ENCODE measurements around the gene PEF1.

Gene PEF1

GRCh38 chr1:31667065-31667785 lies 22.5 kb upstream of the PEF1 start:
- DNase-seq (ENCODE audit: low spot score) (peak; percentile 47), ATAC-seq (ENCODE audit: low read depth) (no peak)
- peak overlapping the region; percentile 49 for H3K27ac ChIP-seq (ENCODE audit: poor library complexity, severe bottlenecking)
- no peak for TF ChIP-seq CTCF (IDR thresholded peaks at IDR 0.05; ENCODE audit: poor library complexity, severe bottlenecking)
- H3K4me3 ChIP-seq (ENCODE audit: severe bottlenecking): no peak overlapping the region
- H3K36me3 ChIP-seq (ENCODE audit: low read depth): peaks cover 41% of the 10 kb centered on the region
- H3K9me3 ChIP-seq (ENCODE audit: severe bottlenecking): no peaks in the 10 kb centered on the region
- peaks cover 26% of the 10 kb centered on the region for H3K4me1 ChIP-seq (ENCODE audit: insufficient read depth, poor library complexity, severe bottlenecking)
- H3K27me3 ChIP-seq (ENCODE audit: insufficient read depth, poor library complexity, severe bottlenecking): no peaks in the 10 kb centered on the region

GRCh38 chr1:31666263-31666963 lies 21.7 kb upstream of the PEF1 start:
- Histone ChIP-seq H3K27me3 (ENCODE audit: insufficient read depth, poor library complexity, severe bottlenecking) (no peaks in the 10 kb centered on the region), H3K4me1 (ENCODE audit: insufficient read depth, poor library complexity, severe bottlenecking) (peaks cover 26% of the 10 kb centered on the region), H3K4me3 (ENCODE audit: severe bottlenecking) (no peak overlapping the region), H3K27ac (ENCODE audit: poor library complexity, severe bottlenecking) (peak overlapping the region; percentile 49), H3K36me3 (ENCODE audit: low read depth) (peaks cover 39% of the 10 kb centered on the region), H3K9me3 (ENCODE audit: severe bottlenecking) (no peaks in the 10 kb centered on the region)
- ATAC-seq (ENCODE audit: low read depth) (peak; percentile 43), DNase-seq (ENCODE audit: low spot score) (peak; percentile 70)
- no peak for TF ChIP-seq CTCF (IDR thresholded peaks at IDR 0.05; ENCODE audit: poor library complexity, severe bottlenecking)

- no peak for TF ChIP-seq CTCF (IDR thresholded peaks at IDR 0.05; ENCODE audit: poor library complexity, severe bottlenecking)
- Histone ChIP-seq H3K9me3 (ENCODE audit: severe bottlenecking) (no peaks in the 10 kb centered on the region), H3K4me1 (ENCODE audit: insufficient read depth, poor library complexity, severe bottlenecking) (peaks cover 22% of the 10 kb centered on the region), H3K36me3 (ENCODE audit: low read depth) (peaks cover 42% of the 10 kb centered on the region), H3K27me3 (ENCODE audit: insufficient read depth, poor library complexity, severe bottlenecking) (no peaks in the 10 kb centered on the region), H3K27ac (ENCODE audit: poor library complexity, severe bottlenecking) (peak overlapping the region; percentile 49), H3K4me3 (ENCODE audit: severe bottlenecking) (no peak overlapping the region)
- peak; percentile 57 for DNase-seq (ENCODE audit: low spot score)
- no peak for ATAC-seq (ENCODE audit: low read depth)
Observed at GRCh38 chr1:31665234-31665878, 20.7 kb upstream of the PEF1 start.

GRCh38 chr1:31664528-31664927 lies 19.9 kb upstream of the PEF1 start:
- DNase-seq (ENCODE audit: low spot score) (no peak), ATAC-seq (ENCODE audit: low read depth) (no peak)
- Histone ChIP-seq H3K9me3 (ENCODE audit: severe bottlenecking) (no peaks in the 10 kb centered on the region), H3K4me1 (ENCODE audit: insufficient read depth, poor library complexity, severe bottlenecking) (peaks cover 17% of the 10 kb centered on the region), H3K36me3 (ENCODE audit: low read depth) (peaks cover 48% of the 10 kb centered on the region), H3K4me3 (ENCODE audit: severe bottlenecking) (no peak overlapping the region), H3K27ac (ENCODE audit: poor library complexity, severe bottlenecking) (no peak overlapping the region), H3K27me3 (ENCODE audit: insufficient read depth, poor library complexity, severe bottlenecking) (no peaks in the 10 kb centered on the region)
- no peak for TF ChIP-seq CTCF (IDR thresholded peaks at IDR 0.05; ENCODE audit: poor library complexity, severe bottlenecking)
